Lower lobe of right lung (tissue), 2 donors: ENCODE measurements around the gene LRRC10. TPM values are rescaled to one million over a fixed set of nuclear protein-coding genes. Genes with fewer than 3 reads are reported as not detected.

Experiments used
- ATAC-seq, 2 donors: fragments of 200-7000 bp; cut with Tn5 transposase; one replicate each; pipeline ENCODE4 v1.9.1; 2020 to 2022; ENCODE audit warnings: mild to moderate bottlenecking in 2 of 2, moderate library complexity in 2 of 2
- DNase-seq: peaks from one replicate; pipeline ENCODE4 v3.0.0-alpha.2; 2020
- H3K27ac ChIP-seq: fragments of 200-600 bp; one replicate; pipeline ENCODE4 v1.8.0; 2022
- H3K27me3 ChIP-seq: fragments of 200-600 bp; one replicate; pipeline ENCODE4 v1.8.0; 2022; ENCODE audit warnings: low read depth
- H3K36me3 ChIP-seq: fragments of 200-600 bp; one replicate; pipeline ENCODE4 v1.8.0; 2022; ENCODE audit warnings: mild to moderate bottlenecking
- H3K4me1 ChIP-seq: fragments of 200-600 bp; one replicate; pipeline ENCODE4 v1.8.0; 2022
- H3K4me3 ChIP-seq: fragments of 200-600 bp; one replicate; pipeline ENCODE4 v1.8.0; 2022; ENCODE audit warnings: mild to moderate bottlenecking
- H3K9me3 ChIP-seq: fragments of 200-600 bp; one replicate; pipeline ENCODE4 v1.8.0; 2022
- CTCF ChIP-seq: fragments of 200-600 bp; IDR thresholded peaks from one replicate; pipeline ENCODE4 v1.8.0; 2022; ENCODE audit warnings: antibody characterized with exemption, mild to moderate bottlenecking
- intact Hi-C: fragments of 100-400 bp; cut with DNase I; formaldehyde crosslinking; loops from one replicate; pipeline ENCODE4 v1.11.0; 2022
- total RNA-seq: library from RNA; stranded (reverse); fragmentation: NEBNext Ultra II Directional; extraction: Animal tissue kit (Norgen Biotek cat#: 25700); gene quantifications from one replicate; pipeline ENCODE4 v1.2.1, GENCODE V29; 2021
- donor health status: DM: no; HTN: yes; CAD: no; lungs with severe emphysema.

LRRC10 gene
- total RNA-seq, 1 donor from 2014 or later = not detected

DNA sequence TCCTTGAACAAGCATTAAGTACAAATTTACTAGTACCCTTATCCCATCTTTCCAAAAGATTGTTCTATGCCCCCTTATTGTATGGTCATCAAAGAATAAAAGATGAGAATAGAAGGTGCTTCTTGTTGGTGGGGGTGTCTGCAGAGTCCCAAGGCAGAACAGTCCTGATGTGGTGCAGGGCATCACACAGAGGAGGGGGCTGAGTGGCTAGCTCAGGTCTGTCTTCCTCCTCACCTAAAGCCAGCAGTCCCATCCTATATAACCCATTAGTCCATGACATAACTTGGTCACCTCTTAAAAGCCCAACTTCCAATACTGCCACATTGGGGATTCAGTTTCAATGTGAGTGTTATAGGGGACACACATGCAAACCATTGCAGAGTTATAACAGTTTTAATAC is 9.9 kb downstream of the LRRC10 start:
- H3K4me3 ChIP-seq = no peak overlapping the region
- no peak for ATAC-seq
- H3K27ac ChIP-seq = no peak overlapping the region
- H3K27me3 ChIP-seq = no peaks in the 10 kb centered on the region
- no peaks in the 10 kb centered on the region for H3K9me3 ChIP-seq
- DNase-seq = no peak
- peaks cover 78% of the 10 kb centered on the region for H3K36me3 ChIP-seq
- no peaks in the 10 kb centered on the region for H3K4me1 ChIP-seq
- intact Hi-C loops = no loop called here
- TF ChIP-seq CTCF = no peak

DNA sequence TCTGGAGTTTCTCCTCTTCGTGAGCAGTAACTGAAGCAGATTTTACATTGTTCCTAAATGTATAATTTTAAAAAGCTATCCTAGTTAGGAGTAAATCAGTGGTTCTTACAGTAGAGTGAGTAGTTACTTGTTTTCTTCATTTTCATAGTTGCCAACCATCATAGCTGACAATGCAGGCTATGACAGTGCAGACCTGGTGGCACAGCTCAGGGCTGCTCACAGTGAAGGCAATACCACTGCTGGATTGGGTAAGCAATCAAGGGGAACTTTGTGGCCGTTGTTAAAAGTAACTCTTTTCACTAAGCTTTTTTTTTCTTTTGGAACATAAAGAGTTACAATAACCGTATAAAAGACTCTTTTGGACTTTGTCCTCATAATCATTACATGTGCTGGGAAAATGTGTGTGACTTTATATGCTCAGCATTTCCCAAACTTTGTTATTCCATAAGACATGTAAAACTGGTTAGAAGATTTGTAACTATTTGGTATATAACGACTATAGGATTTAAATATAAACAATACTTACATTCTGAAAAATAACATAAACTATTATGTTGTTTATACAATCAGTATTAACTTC is 12.4 kb downstream of the LRRC10 start:
- H3K4me3 ChIP-seq = no peak overlapping the region
- ATAC-seq = no peak
- no peak for DNase-seq

GRCh38 chr12:69595689-69596088 is 15.0 kb downstream of the LRRC10 start:
- ATAC-seq (no peak), DNase-seq (no peak)
- Histone ChIP-seq H3K27me3 (no peaks in the 10 kb centered on the region), H3K4me3 (no peak overlapping the region), H3K27ac (no peak overlapping the region), H3K9me3 (no peaks in the 10 kb centered on the region), H3K36me3 (peaks cover 100% of the 10 kb centered on the region), H3K4me1 (no peaks in the 10 kb centered on the region)
- intact Hi-C loops = no loop called here
- no peak for TF ChIP-seq CTCF

More for the DNA sequence above, 12.4 kb downstream of the LRRC10 start:
- intact Hi-C loops = no loop called here
- H3K36me3 ChIP-seq = peaks cover 100% of the 10 kb centered on the region
- no peak for TF ChIP-seq CTCF
- no peak overlapping the region for H3K27ac ChIP-seq
- no peaks in the 10 kb centered on the region for H3K27me3 ChIP-seq
- H3K4me1 ChIP-seq = no peaks in the 10 kb centered on the region
- H3K9me3 ChIP-seq = no peaks in the 10 kb centered on the region

- TF ChIP-seq CTCF = no peak
- peaks cover 13% of the 10 kb centered on the region for H3K4me1 ChIP-seq
- DNase-seq = no peak
- no peaks in the 10 kb centered on the region for H3K27me3 ChIP-seq
- H3K9me3 ChIP-seq = no peaks in the 10 kb centered on the region
- intact Hi-C loops = no loop called here
- H3K36me3 ChIP-seq = peaks cover 77% of the 10 kb centered on the region
- no peak overlapping the region for H3K4me3 ChIP-seq
- H3K27ac ChIP-seq = no peak overlapping the region
- no peak for ATAC-seq
Measured at GRCh38 chr12:69589082-69589481, 21.6 kb downstream of the LRRC10 start.

- no peak for TF ChIP-seq CTCF
- intact Hi-C loops = no loop called here
- ATAC-seq (no peak), DNase-seq (no peak)
- no peak overlapping the region for H3K4me3 ChIP-seq
- H3K9me3 ChIP-seq = no peaks in the 10 kb centered on the region
- peaks cover 13% of the 10 kb centered on the region for H3K4me1 ChIP-seq
- no peaks in the 10 kb centered on the region for H3K27me3 ChIP-seq
- H3K36me3 ChIP-seq = peaks cover 72% of the 10 kb centered on the region
- no peak overlapping the region for H3K27ac ChIP-seq
Measured at GRCh38 chr12:69588527-69588926, 22.2 kb downstream of the LRRC10 start.
